Neural progenitor cell (in vitro differentiated cells): ENCODE measurements around the gene SMC6. TPM values are rescaled to one million over a fixed set of nuclear protein-coding genes. Genes with fewer than 3 reads are reported as not detected.

Experiments used
- DNase-seq: peaks from one replicate; pipeline ENCODE4 v3.0.0-alpha.2; 2016; ENCODE audit warnings: low spot score
- H2AFZ ChIP-seq: fragments of 200-600 bp; sonication (generic); replicated peaks from 2 replicates; pipeline ENCODE4 v1.6.1; 2016; ENCODE audit warnings: antibody characterized with exemption
- H3F3A ChIP-seq: fragments of 200-600 bp; sonication (generic); 2 replicates; pipeline ENCODE4 v1.6.1; 2016; ENCODE audit warnings: antibody characterized with exemption, low read depth
- H3K27ac ChIP-seq: fragments of 200-600 bp; sonication (generic); 2 replicates; pipeline ENCODE4 v1.5.1; 2016; ENCODE audit warnings: mild to moderate bottlenecking
- H3K27me3 ChIP-seq: fragments of 200-600 bp; sonication (generic); 2 replicates; pipeline ENCODE4 v1.6.1; 2016; ENCODE audit warnings: mild to moderate bottlenecking, moderate library complexity
- H3K36me3 ChIP-seq: fragments of 200-600 bp; sonication (generic); 2 replicates; pipeline ENCODE4 v1.5.1; 2016
- H3K4me1 ChIP-seq: fragments of 200-600 bp; sonication (generic); 2 replicates; pipeline ENCODE4 v1.6.1; 2016; ENCODE audit warnings: mixed run types
- H3K4me2 ChIP-seq: fragments of 200-600 bp; sonication (generic); 2 replicates; pipeline ENCODE4 v1.6.1; 2016
- H3K4me3 ChIP-seq: fragments of 200-600 bp; sonication (generic); 2 replicates; pipeline ENCODE4 v1.5.1; 2016
- H3K79me2 ChIP-seq: fragments of 200-600 bp; sonication (generic); 2 replicates; pipeline ENCODE4 v1.6.1; 2016; ENCODE audit warnings: low read depth
- H3K9ac ChIP-seq: fragments of 200-600 bp; sonication (generic); 2 replicates; pipeline ENCODE4 v1.6.1; 2016
- H3K9me3 ChIP-seq: fragments of 200-600 bp; sonication (generic); 2 replicates; pipeline ENCODE4 v1.5.1; 2016; ENCODE audit warnings: low read depth
- H4K20me1 ChIP-seq: fragments of 200-600 bp; sonication (generic); 2 replicates; pipeline ENCODE4 v1.6.1; 2016; ENCODE audit warnings: low read depth
- H3K27ac Mint-ChIP-seq: 3 replicates; pipeline ENCODE4 v1.8.0; 2021; ENCODE audit warnings: mixed read lengths
- H3K27me3 Mint-ChIP-seq: 2 replicates; pipeline ENCODE4 v1.8.0; 2022; ENCODE audit warnings: low read depth, mild to moderate bottlenecking, inconsistent platforms, moderate library complexity, mixed read lengths; ENCODE audit not compliant: insufficient read depth
- H3K36me3 Mint-ChIP-seq: 3 replicates; pipeline ENCODE4 v1.8.0; 2021; ENCODE audit warnings: mixed read lengths
- H3K4me1 Mint-ChIP-seq: 3 replicates; pipeline ENCODE4 v1.8.0; 2021; ENCODE audit warnings: mixed read lengths
- H3K4me3 Mint-ChIP-seq: 3 replicates; pipeline ENCODE4 v1.8.0; 2021; ENCODE audit warnings: mild to moderate bottlenecking, moderate library complexity, mixed read lengths
- H3K9me3 Mint-ChIP-seq: 3 replicates; pipeline ENCODE4 v1.8.0; 2020; ENCODE audit warnings: mixed read lengths
- CTCF ChIP-seq: fragments of 200-600 bp; sonication (generic); IDR thresholded peaks from 2 replicates; pipeline ENCODE4 v1.5.1; 2017; ENCODE audit warnings: antibody characterized with exemption, mild to moderate bottlenecking
- EZH2 ChIP-seq: fragments of 200-600 bp; sonication (generic); IDR thresholded peaks from 2 replicates; pipeline ENCODE4 v1.6.1; 2017; ENCODE audit warnings: antibody characterized with exemption, mild to moderate bottlenecking, moderate library complexity
- EZH2phosphoT487 ChIP-seq: fragments of 200-600 bp; sonication (generic); IDR thresholded peaks from 2 replicates; pipeline ENCODE4 v1.6.1; 2017; ENCODE audit warnings: antibody characterized with exemption
- total RNA-seq: library from RNA; depleted of rRNA; stranded (reverse); fragments of >200 nt; gene quantifications from 2 replicates; pipeline ENCODE4 v1.2.3, GENCODE V29; 2015; ENCODE audit warnings: low replicate concordance

The SMC6 gene
- total RNA-seq, 1 donor from 2014 or later = 56.8 TPM

- H3K4me2 ChIP-seq = no peak overlapping the region
- no peak overlapping the region for H3K4me3 ChIP-seq
- no peaks in the 10 kb centered on the region for H3K9me3 Mint-ChIP-seq
- TF ChIP-seq EZH2phosphoT487 = no peak
- no peak for TF ChIP-seq CTCF
- no peak for TF ChIP-seq EZH2
- no peaks in the 10 kb centered on the region for H3K27me3 ChIP-seq
- no peaks in the 10 kb centered on the region for H3F3A ChIP-seq
- no peaks in the 10 kb centered on the region for H4K20me1 ChIP-seq
- H3K79me2 ChIP-seq = no peaks in the 10 kb centered on the region
- no peak overlapping the region for H2AFZ ChIP-seq
- peaks cover 18% of the 10 kb centered on the region for H3K36me3 Mint-ChIP-seq
- H3K27me3 Mint-ChIP-seq = no peaks in the 10 kb centered on the region
- no peak overlapping the region for H3K9ac ChIP-seq
- DNase-seq = no peak
- peaks cover 4% of the 10 kb centered on the region for H3K4me1 Mint-ChIP-seq
- no peaks in the 10 kb centered on the region for H3K9me3 ChIP-seq
- no peak overlapping the region for H3K27ac ChIP-seq
- H3K27ac Mint-ChIP-seq = no peak overlapping the region
- no peaks in the 10 kb centered on the region for H3K4me1 ChIP-seq
- no peaks in the 10 kb centered on the region for H3K36me3 ChIP-seq
- no peak overlapping the region for H3K4me3 Mint-ChIP-seq
Observed at GRCh38 chr2:17682098-17682857, 71.3 kb downstream of the SMC6 start.

- H3K79me2 ChIP-seq = no peaks in the 10 kb centered on the region
- no peak overlapping the region for H3K4me2 ChIP-seq
- no peak overlapping the region for H3K27ac ChIP-seq
- no peak overlapping the region for H2AFZ ChIP-seq
- H3K4me3 ChIP-seq = no peak overlapping the region
- H3K4me1 ChIP-seq = no peaks in the 10 kb centered on the region
- DNase-seq = no peak
- H3K9ac ChIP-seq = no peak overlapping the region
- H3K27ac Mint-ChIP-seq = no peak overlapping the region
- H3K36me3 ChIP-seq = peaks cover 11% of the 10 kb centered on the region
- H4K20me1 ChIP-seq = no peaks in the 10 kb centered on the region
- peaks cover 4% of the 10 kb centered on the region for H3K4me1 Mint-ChIP-seq
- H3F3A ChIP-seq = no peaks in the 10 kb centered on the region
- H3K9me3 Mint-ChIP-seq = no peaks in the 10 kb centered on the region
- H3K4me3 Mint-ChIP-seq = no peak overlapping the region
- no peaks in the 10 kb centered on the region for H3K9me3 ChIP-seq
- no peaks in the 10 kb centered on the region for H3K27me3 ChIP-seq
- no peaks in the 10 kb centered on the region for H3K27me3 Mint-ChIP-seq
- H3K36me3 Mint-ChIP-seq = peaks cover 11% of the 10 kb centered on the region
- TF ChIP-seq EZH2phosphoT487 (no peak), CTCF (no peak), EZH2 (no peak)
Observed at GRCh38 chr2:17680119-17680518, 73.5 kb downstream of the SMC6 start.

- Mint-ChIP-seq H3K4me1 (no peaks in the 10 kb centered on the region), H3K4me3 (no peak overlapping the region), H3K36me3 (peaks cover 3% of the 10 kb centered on the region), H3K9me3 (no peaks in the 10 kb centered on the region), H3K27ac (no peak overlapping the region), H3K27me3 (no peaks in the 10 kb centered on the region)
- H3K9ac ChIP-seq = no peak overlapping the region
- H3K4me1 ChIP-seq = no peaks in the 10 kb centered on the region
- H3F3A ChIP-seq = peaks cover 6% of the 10 kb centered on the region
- no peak for DNase-seq
- H3K4me3 ChIP-seq = no peak overlapping the region
- H3K27me3 ChIP-seq = no peaks in the 10 kb centered on the region
- no peaks in the 10 kb centered on the region for H3K9me3 ChIP-seq
- H3K79me2 ChIP-seq = no peaks in the 10 kb centered on the region
- no peak overlapping the region for H2AFZ ChIP-seq
- H3K36me3 ChIP-seq = peaks cover 20% of the 10 kb centered on the region
- TF ChIP-seq EZH2 = no peak
- no peak for TF ChIP-seq CTCF
- TF ChIP-seq EZH2phosphoT487 = no peak
- H3K27ac ChIP-seq = no peak overlapping the region
- no peaks in the 10 kb centered on the region for H4K20me1 ChIP-seq
- no peak overlapping the region for H3K4me2 ChIP-seq
Observed at GRCh38 chr2:17674817-17675216, 78.8 kb downstream of the SMC6 start.
